ENCODE results near the gene YPEL1.

DNA sequence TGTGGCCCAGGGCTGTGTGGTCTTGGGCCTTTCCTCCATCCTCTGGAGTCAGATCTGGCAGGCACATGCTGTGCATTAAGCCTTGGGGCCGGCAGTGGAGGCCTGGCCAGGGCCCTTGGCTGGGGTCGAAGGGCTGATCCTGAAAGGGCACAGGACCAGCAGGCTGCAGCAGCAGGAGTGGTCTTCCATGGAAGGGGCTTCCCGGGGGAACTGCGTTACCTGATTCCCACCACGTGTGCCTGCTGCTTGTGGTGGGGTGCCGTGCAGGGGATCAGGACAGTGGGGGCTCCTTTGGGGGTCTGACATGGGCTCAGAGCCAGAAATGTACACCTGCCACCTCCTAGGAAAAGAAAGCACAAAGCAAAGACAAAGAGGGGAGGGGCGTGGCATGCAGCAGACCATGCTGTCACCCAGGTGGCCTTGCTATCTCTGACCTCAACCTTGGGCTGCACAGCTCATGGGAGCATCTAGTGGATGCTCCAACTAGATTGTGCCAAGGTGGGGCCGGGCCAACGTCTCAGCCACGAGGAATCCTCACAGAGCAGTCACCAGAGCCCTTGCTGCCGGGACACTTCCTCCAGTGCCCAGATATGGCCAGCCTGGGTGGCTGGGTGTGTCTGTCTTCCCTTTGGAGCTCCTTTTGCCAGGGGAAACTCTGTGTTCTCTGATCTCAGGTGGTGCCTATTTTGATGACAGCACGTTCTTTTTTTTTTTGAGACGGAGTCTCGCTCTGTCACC is 17.9 kb upstream of the YPEL1 start:
- TF ChIP-seq TAF1 (CRISPR knock-in tag; IDR thresholded peaks at IDR 0.05) (no peak), CTCF (CRISPR knock-in tag; IDR thresholded peaks at IDR 0.05) (no peak), CAMTA2 (CRISPR knock-in tag; IDR thresholded peaks at IDR 0.05; ENCODE audit: borderline replicate concordance) (no peak), HNF1B (CRISPR knock-in tag; IDR thresholded peaks at IDR 0.05) (no peak), HMG20A (CRISPR knock-in tag; IDR thresholded peaks at IDR 0.05; ENCODE audit: borderline replicate concordance) (no peak), NR2C2 (CRISPR knock-in tag; IDR thresholded peaks at IDR 0.05; ENCODE audit: borderline replicate concordance) (no peak), PCBP2 (optimal IDR thresholded peaks at IDR 0.05; ENCODE audit: low read depth, low read length, poor library complexity, severe bottlenecking) (no peak), POLR2A (IDR thresholded peaks at IDR 0.05; ENCODE audit: insufficient read depth in 1 of 2, low read depth in 2 of 2, low read length in 2 of 2) (no peak)

Measured in HepG2 (cell line).